Measurements from ENCODE around the gene GNG5. TPM values are rescaled to one million over a fixed set of nuclear protein-coding genes. Genes with fewer than 3 reads are reported as not detected.

The GNG5 gene
- total and polyA plus RNA-seq, 2 donors (not counting 1 experiment from before 2014, with no cell fraction given) = 35.4 to 41.6 TPM

- no peak overlapping the region for H3K27ac Mint-ChIP-seq
- no peak for ATAC-seq (ENCODE audit: low read depth)
- no peak overlapping the region for H2AFZ ChIP-seq (ENCODE audit: insufficient read depth, low read depth, low read length, poor library complexity, severe bottlenecking)
- no peaks in the 10 kb centered on the region for H3K27me3 Mint-ChIP-seq
- no peak overlapping the region for H3K9ac ChIP-seq (ENCODE audit: low read length)
- ChIA-PET POLR2A (no interaction called here), CTCF (no interaction called here)
- TF ChIP-seq, protein P1, sequence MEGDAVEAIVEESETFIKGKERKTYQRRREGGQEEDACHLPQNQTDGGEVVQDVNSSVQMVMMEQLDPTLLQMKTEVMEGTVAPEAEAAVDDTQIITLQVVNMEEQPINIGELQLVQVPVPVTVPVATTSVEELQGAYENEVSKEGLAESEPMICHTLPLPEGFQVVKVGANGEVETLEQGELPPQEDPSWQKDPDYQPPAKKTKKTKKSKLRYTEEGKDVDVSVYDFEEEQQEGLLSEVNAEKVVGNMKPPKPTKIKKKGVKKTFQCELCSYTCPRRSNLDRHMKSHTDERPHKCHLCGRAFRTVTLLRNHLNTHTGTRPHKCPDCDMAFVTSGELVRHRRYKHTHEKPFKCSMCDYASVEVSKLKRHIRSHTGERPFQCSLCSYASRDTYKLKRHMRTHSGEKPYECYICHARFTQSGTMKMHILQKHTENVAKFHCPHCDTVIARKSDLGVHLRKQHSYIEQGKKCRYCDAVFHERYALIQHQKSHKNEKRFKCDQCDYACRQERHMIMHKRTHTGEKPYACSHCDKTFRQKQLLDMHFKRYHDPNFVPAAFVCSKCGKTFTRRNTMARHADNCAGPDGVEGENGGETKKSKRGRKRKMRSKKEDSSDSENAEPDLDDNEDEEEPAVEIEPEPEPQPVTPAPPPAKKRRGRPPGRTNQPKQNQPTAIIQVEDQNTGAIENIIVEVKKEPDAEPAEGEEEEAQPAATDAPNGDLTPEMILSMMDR (IDR thresholded peaks at IDR 0.05) = no peak
- no peak for TF ChIP-seq EZH2 (IDR thresholded peaks at IDR 0.05; ENCODE audit: borderline replicate concordance, insufficient read depth, low read depth, low read length, poor library complexity, severe bottlenecking)
- peaks cover 2% of the 10 kb centered on the region for H3K4me1 Mint-ChIP-seq
- H3K4me3 ChIP-seq (ENCODE audit: control extremely low read depth in 1 of 5, extremely low read depth in 1 of 5, insufficient read depth in 1 of 5, low read depth in 2 of 5, low read length in 4 of 5) = no peak overlapping the region
- no peak overlapping the region for H3K4me3 Mint-ChIP-seq
- no peaks in the 10 kb centered on the region for H3K9me3 Mint-ChIP-seq (ENCODE audit: insufficient read depth)
- H3K4me1 ChIP-seq (ENCODE audit: control insufficient read depth in 2 of 2, insufficient read depth in 2 of 2, low read length in 2 of 2) = peaks cover 1 to 3% of the 10 kb centered on the region in 2 donors
- H3K36me3 ChIP-seq (replicated peaks in 1 of 2; ENCODE audit: control extremely low read depth in 1 of 2, control insufficient read depth in 1 of 2, extremely low read depth in 1 of 2, insufficient read depth in 2 of 2, low read length in 1 of 2) = peaks cover 11 to 74% of the 10 kb centered on the region in 2 experiments
- no peak for DNase-seq
- H4K20me1 ChIP-seq (ENCODE audit: control insufficient read depth, insufficient read depth, low read length, poor library complexity, severe bottlenecking) = peaks cover 14% of the 10 kb centered on the region
- H3K27me3 ChIP-seq (replicated peaks in 1 of 4; ENCODE audit: control extremely low read depth in 1 of 4, control insufficient read depth in 3 of 4, insufficient read depth in 4 of 4, low read length in 3 of 4) = no peaks in the 10 kb centered on the region
- H3K9me3 ChIP-seq (ENCODE audit: control extremely low read depth in 1 of 3, control insufficient read depth in 2 of 3, insufficient read depth in 1 of 3, low read length in 2 of 3) = no peaks in the 10 kb centered on the region
- no peak overlapping the region for H3K27ac ChIP-seq (ENCODE audit: low read length in 2 of 2)
- no CpG with 5 or more reads among the region's 1 CpG for WGBS (ENCODE audit: insufficient coverage)
- H3K4me2 ChIP-seq (replicated peaks; ENCODE audit: low read depth, low read length, poor library complexity, severe bottlenecking) = no peak overlapping the region
- intact Hi-C loops (cut with micrococcal nuclease) = no loop called here
- no peaks in the 10 kb centered on the region for H3K79me2 ChIP-seq (ENCODE audit: control insufficient read depth, insufficient read depth, low read length)
These were observed 13.7 kb downstream of the GNG5 start for GRCh38 chr1:84492726-84493125.

- TF ChIP-seq EZH2 (IDR thresholded peaks at IDR 0.05; ENCODE audit: borderline replicate concordance, insufficient read depth, low read depth, low read length, poor library complexity, severe bottlenecking) = no peak
- TF ChIP-seq, protein P1 (IDR thresholded peaks at IDR 0.05) = no peak
- Mint-ChIP-seq H3K4me3 (no peak overlapping the region), H3K4me1 (peaks cover 12% of the 10 kb centered on the region), H3K9me3 (ENCODE audit: insufficient read depth) (no peaks in the 10 kb centered on the region), H3K27me3 (no peaks in the 10 kb centered on the region), H3K27ac (no peak overlapping the region)
- Histone ChIP-seq H3K4me3 (ENCODE audit: control extremely low read depth in 1 of 5, extremely low read depth in 1 of 5, insufficient read depth in 1 of 5, low read depth in 2 of 5, low read length in 4 of 5) (no peak overlapping the region), H3K36me3 (replicated peaks in 1 of 2; ENCODE audit: control extremely low read depth in 1 of 2, control insufficient read depth in 1 of 2, extremely low read depth in 1 of 2, insufficient read depth in 2 of 2, low read length in 1 of 2) (peaks cover 18 to 55% of the 10 kb centered on the region in 2 experiments), H3K9me3 (ENCODE audit: control extremely low read depth in 1 of 3, control insufficient read depth in 2 of 3, insufficient read depth in 1 of 3, low read length in 2 of 3) (no peaks in the 10 kb centered on the region), H3K4me1 (ENCODE audit: control insufficient read depth in 2 of 2, insufficient read depth in 2 of 2, low read length in 2 of 2) (no peaks in the 10 kb centered on the region), H3K27ac (ENCODE audit: low read length in 2 of 2) (no peak overlapping the region), H4K20me1 (ENCODE audit: control insufficient read depth, insufficient read depth, low read length, poor library complexity, severe bottlenecking) (peaks cover 31% of the 10 kb centered on the region), H2AFZ (ENCODE audit: insufficient read depth, low read depth, low read length, poor library complexity, severe bottlenecking) (no peak overlapping the region), H3K27me3 (replicated peaks in 1 of 4; ENCODE audit: control extremely low read depth in 1 of 4, control insufficient read depth in 3 of 4, insufficient read depth in 4 of 4, low read length in 3 of 4) (no peaks in the 10 kb centered on the region), H3K4me2 (replicated peaks; ENCODE audit: low read depth, low read length, poor library complexity, severe bottlenecking) (no peak overlapping the region), H3K79me2 (ENCODE audit: control insufficient read depth, insufficient read depth, low read length) (peaks cover 22% of the 10 kb centered on the region), H3K9ac (ENCODE audit: low read length) (no peak overlapping the region)
- CTCF ChIA-PET = interaction anchor here (1.0 kb wide), 1 partner anchor 15 kb away, joined by 3 read pairs; no protein-coding TSS in a partner anchor
- intact Hi-C loops (cut with micrococcal nuclease) = no loop called here
- POLR2A ChIA-PET = no interaction called here
- no peak for ATAC-seq (ENCODE audit: low read depth)
- no peak for DNase-seq
- no CpG with 5 or more reads among the region's 2 CpGs for WGBS (ENCODE audit: insufficient coverage)
These were observed 16.6 kb downstream of the GNG5 start for GRCh38 chr1:84489766-84490165.

Data from B cell (primary cell).